ENCODE results near the gene SORCS1.

- TF ChIP-seq CTCF (IDR thresholded peaks at IDR 0.05) (no peak), POLR2AphosphoS5 (IDR thresholded peaks at IDR 0.05; ENCODE audit: low read depth, low read length) (no peak), USF2 (IDR thresholded peaks at IDR 0.05; ENCODE audit: borderline replicate concordance, low read depth, low read length) (no peak), MAX (IDR thresholded peaks at IDR 0.05; ENCODE audit: low read depth) (no peak), EP300 (IDR thresholded peaks at IDR 0.05; ENCODE audit: borderline replicate concordance in 1 of 2, low read depth in 1 of 2, low read length in 1 of 2) (0 out of 4 replicates have a peak, but pooled peaks of 1 of the 2 experiments have one; percentile 10), NRF1 (IDR thresholded peaks at IDR 0.05; ENCODE audit: low read depth, low read length) (no peak), TEAD4 (IDR thresholded peaks at IDR 0.05; ENCODE audit: borderline replicate concordance, insufficient read depth) (no peak), JUND (IDR thresholded peaks at IDR 0.05) (no peak), GABPA (IDR thresholded peaks at IDR 0.05; ENCODE audit: low read depth) (no peak), RXRA (IDR thresholded peaks at IDR 0.05; ENCODE audit: borderline replicate concordance, low read depth) (no peak), TAF1 (IDR thresholded peaks at IDR 0.05; ENCODE audit: borderline replicate concordance, low read depth, low read length) (no peak), RAD21 (IDR thresholded peaks at IDR 0.05; ENCODE audit: low read length) (no peak), CHD2 (IDR thresholded peaks at IDR 0.05; ENCODE audit: low read length, partially characterized antibody) (no peak), EZH2phosphoT487 (IDR thresholded peaks at IDR 0.05; ENCODE audit: borderline replicate concordance, low read depth) (no peak)
Observed at GRCh38 chr10:106537866-106538265, 626.6 kb downstream of the SORCS1 start.
